Suprapubic skin (tissue), 4 donors: ENCODE measurements around the gene COL19A1.

ENCODE experiments used
- EP300 ChIP-seq: sonication (generic); formaldehyde crosslinking; IDR thresholded peaks from one replicate; pipeline ENCODE4 v1.6.1; 2017; ENCODE audit warnings: antibody characterized with exemption
- POLR2AphosphoS5 ChIP-seq, 3 donors: sonication (generic); formaldehyde crosslinking; IDR thresholded peaks; one replicate each; pipeline ENCODE4 v1.6.1; 2017; ENCODE audit warnings: antibody characterized with exemption in 3 of 3
- TF ChIP-seq, protein P1 (sequence below), 2 donors: fragments of 200-600 bp in 1 of 2; fragments of 450-650 bp in 1 of 2; sonication (generic) in 1 of 2; IDR thresholded peaks; one replicate each; pipeline ENCODE4 v1.5.1; 2016 to 2019; ENCODE audit warnings: antibody characterized with exemption in 2 of 2, mild to moderate bottlenecking in 1 of 2, moderate library complexity in 1 of 2

DNA sequence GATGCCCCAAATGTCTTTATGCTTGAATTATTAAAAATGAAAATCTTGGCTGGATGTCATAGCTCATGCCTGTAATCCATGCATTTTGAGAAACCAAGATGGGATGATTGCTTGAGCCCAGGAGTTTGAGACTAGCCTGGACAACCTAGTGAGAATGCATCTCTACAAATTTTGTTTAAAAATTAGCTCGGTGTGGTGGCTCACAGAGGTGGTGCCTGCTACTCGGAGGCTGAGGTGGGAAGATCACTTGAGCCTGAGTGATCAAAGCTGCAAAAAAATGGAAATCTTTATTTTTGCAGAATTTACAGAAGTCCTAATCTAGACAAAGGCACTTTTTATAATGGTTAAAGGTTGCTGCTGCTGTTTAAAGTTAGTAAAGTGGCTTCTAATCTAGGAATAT lies 20.0 kb upstream of the COL19A1 start:
- TF ChIP-seq, protein P1, sequence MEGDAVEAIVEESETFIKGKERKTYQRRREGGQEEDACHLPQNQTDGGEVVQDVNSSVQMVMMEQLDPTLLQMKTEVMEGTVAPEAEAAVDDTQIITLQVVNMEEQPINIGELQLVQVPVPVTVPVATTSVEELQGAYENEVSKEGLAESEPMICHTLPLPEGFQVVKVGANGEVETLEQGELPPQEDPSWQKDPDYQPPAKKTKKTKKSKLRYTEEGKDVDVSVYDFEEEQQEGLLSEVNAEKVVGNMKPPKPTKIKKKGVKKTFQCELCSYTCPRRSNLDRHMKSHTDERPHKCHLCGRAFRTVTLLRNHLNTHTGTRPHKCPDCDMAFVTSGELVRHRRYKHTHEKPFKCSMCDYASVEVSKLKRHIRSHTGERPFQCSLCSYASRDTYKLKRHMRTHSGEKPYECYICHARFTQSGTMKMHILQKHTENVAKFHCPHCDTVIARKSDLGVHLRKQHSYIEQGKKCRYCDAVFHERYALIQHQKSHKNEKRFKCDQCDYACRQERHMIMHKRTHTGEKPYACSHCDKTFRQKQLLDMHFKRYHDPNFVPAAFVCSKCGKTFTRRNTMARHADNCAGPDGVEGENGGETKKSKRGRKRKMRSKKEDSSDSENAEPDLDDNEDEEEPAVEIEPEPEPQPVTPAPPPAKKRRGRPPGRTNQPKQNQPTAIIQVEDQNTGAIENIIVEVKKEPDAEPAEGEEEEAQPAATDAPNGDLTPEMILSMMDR (IDR thresholded peaks at IDR 0.05), result no peak
- TF ChIP-seq EP300 (no peak), POLR2AphosphoS5 (IDR thresholded peaks at IDR 0.05) (no peak)
